ENCODE results near the gene ART5. TPM values are rescaled to one million over a fixed set of nuclear protein-coding genes. Genes with fewer than 3 reads are reported as not detected.

Gene ART5
- total and polyA plus RNA-seq, 8 donors, result 0.24 to 2.2 (median 1.3) TPM

DNA sequence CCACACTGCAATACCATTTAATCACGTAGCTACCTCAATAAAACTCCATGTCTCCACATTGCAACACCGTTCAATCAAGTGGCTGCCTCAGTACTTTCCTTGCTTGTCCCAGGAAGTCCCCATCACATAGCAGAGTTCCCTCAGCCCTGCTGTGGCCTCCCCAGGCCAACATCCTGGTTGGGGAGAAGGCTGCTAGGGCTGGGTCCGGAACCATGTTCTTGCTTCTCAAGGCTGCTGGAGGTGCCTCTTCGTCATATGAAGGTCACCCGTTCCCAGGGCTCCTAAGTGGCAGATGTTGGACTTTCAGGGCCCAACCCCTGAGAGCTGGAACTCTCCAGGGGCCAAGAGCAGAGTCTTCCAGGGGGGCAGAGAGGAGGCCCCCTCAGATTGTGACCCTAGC lies 3.3 kb downstream of the ART5 start:
- no peak overlapping the region for H3K27ac ChIP-seq
- ATAC-seq (no peak), DNase-seq (no peak)
- H3K27me3 ChIP-seq, result peaks cover 0 to 24% of the 10 kb centered on the region in 2 donors
- H3K4me3 ChIP-seq, result no peak overlapping the region
- intact Hi-C loops (cut with DNase I), result no loop called here
- TF ChIP-seq, protein P1, sequence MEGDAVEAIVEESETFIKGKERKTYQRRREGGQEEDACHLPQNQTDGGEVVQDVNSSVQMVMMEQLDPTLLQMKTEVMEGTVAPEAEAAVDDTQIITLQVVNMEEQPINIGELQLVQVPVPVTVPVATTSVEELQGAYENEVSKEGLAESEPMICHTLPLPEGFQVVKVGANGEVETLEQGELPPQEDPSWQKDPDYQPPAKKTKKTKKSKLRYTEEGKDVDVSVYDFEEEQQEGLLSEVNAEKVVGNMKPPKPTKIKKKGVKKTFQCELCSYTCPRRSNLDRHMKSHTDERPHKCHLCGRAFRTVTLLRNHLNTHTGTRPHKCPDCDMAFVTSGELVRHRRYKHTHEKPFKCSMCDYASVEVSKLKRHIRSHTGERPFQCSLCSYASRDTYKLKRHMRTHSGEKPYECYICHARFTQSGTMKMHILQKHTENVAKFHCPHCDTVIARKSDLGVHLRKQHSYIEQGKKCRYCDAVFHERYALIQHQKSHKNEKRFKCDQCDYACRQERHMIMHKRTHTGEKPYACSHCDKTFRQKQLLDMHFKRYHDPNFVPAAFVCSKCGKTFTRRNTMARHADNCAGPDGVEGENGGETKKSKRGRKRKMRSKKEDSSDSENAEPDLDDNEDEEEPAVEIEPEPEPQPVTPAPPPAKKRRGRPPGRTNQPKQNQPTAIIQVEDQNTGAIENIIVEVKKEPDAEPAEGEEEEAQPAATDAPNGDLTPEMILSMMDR (IDR thresholded peaks at IDR 0.05), result no peak
- H3K36me3 ChIP-seq, result no peaks in the 10 kb centered on the region
- H3K9me3 ChIP-seq, result no peaks in the 10 kb centered on the region
- H3K4me1 ChIP-seq, result peaks cover 13 to 15% of the 10 kb centered on the region in 2 donors

DNA sequence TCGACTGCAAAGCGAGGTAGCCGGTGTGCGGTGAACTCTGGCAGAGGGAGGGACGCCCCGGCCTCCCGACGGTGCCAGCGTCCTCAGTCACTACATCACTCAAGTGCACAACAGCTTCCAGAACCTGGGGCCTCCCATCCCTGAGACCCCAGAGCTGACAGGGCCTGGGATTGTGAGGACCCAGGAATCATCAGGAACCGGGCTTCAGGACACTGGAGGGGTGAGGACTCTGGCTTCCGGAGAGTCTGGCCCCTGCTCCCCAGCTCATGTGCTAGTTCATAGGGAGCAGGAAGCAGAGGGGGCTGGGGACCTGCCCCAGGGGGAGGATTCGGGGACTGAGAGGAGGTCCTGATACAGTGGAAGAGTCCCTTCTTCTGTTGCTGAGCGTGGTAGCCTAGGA lies 4.6 kb downstream of the ART5 start:
- Histone ChIP-seq H3K27me3 (peaks cover 0 to 11% of the 10 kb centered on the region in 2 donors), H3K9me3 (no peaks in the 10 kb centered on the region), H3K36me3 (no peaks in the 10 kb centered on the region), H3K4me3 (no peak overlapping the region), H3K4me1 (peaks cover under 1 to 2% of the 10 kb centered on the region in 2 donors), H3K27ac (no peak overlapping the region)
- ATAC-seq (no peak), DNase-seq (no peak)
- TF ChIP-seq, protein P1 (IDR thresholded peaks at IDR 0.05), result no peak
- intact Hi-C loops (cut with DNase I), result no loop called here

GRCh38 chr11:3635641-3636375 lies 6.0 kb downstream of the ART5 start:
- H3K4me1 ChIP-seq, result no peaks in the 10 kb centered on the region
- ATAC-seq, result no peak
- DNase-seq, result no peak
- TF ChIP-seq, protein P1 (IDR thresholded peaks at IDR 0.05), result no peak
- H3K4me3 ChIP-seq, result no peak overlapping the region
- no peaks in the 10 kb centered on the region for H3K27me3 ChIP-seq
- no peak overlapping the region for H3K27ac ChIP-seq
- no peaks in the 10 kb centered on the region for H3K36me3 ChIP-seq
- no peaks in the 10 kb centered on the region for H3K9me3 ChIP-seq
- intact Hi-C loops (cut with DNase I), result no loop called here

DNA sequence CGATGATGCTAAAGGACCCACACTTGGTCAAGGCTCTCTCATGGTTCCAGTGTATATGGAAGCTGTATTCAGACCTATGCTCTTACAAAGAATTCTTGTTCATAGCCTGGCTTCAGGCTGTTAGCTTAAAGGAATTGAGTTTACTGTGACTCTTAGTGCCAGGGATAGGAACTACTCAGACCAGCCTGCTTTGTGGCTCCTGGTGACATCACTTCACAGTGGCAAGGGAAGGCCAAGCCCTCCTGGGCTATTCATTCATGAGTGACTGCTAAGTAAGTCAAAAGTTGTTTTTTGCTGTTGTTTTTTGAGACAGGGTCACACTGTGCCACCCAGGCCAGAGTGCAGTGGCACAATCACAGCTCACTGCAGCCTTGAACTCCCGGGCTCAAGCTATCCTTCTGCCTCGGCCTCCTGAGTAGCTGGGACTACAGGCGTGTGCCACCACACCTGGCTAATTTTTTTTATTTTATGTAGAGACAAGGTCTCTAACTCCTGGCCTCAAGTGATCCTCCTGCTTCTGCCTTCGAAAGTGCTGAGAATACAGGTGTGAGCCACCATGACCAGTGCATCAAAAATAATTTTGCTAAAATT lies 9.6 kb downstream of the ART5 start:
- no peaks in the 10 kb centered on the region for H3K36me3 ChIP-seq
- H3K27me3 ChIP-seq, result no peaks in the 10 kb centered on the region
- no peaks in the 10 kb centered on the region for H3K9me3 ChIP-seq
- DNase-seq (peak in 1 of 4 donors; percentile 3), ATAC-seq (no peak)
- no peaks in the 10 kb centered on the region for H3K4me1 ChIP-seq
- TF ChIP-seq, protein P1 (IDR thresholded peaks at IDR 0.05), result no peak
- H3K27ac ChIP-seq, result no peak overlapping the region
- intact Hi-C loops (cut with DNase I), result no loop called here
- H3K4me3 ChIP-seq, result no peak overlapping the region

DNA sequence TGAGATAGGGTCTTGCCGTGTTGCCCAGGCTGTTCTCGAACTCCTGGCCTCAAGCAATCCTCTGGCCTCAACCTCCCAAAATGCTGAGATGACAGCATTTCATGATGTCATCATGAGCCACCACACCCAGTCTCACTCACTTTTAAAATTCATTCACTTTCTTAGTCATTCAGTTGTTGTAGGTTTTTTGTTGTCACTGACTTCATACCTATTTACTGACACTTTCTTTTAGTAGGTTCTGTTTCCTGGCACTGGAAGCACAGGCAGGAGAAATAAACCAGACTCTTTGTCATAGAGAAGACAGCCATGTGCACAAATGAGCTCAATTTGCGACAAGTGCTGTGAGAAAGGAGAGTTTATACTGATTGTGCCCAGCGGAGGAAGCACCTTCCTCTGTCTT lies 10.5 kb downstream of the ART5 start:
- ATAC-seq, result no peak
- intact Hi-C loops (cut with DNase I), result no loop called here
- no peaks in the 10 kb centered on the region for H3K9me3 ChIP-seq
- no peak overlapping the region for H3K4me3 ChIP-seq
- no peak overlapping the region for H3K27ac ChIP-seq
- H3K4me1 ChIP-seq, result no peaks in the 10 kb centered on the region
- TF ChIP-seq, protein P1 (IDR thresholded peaks at IDR 0.05), result no peak
- no peaks in the 10 kb centered on the region for H3K27me3 ChIP-seq
- no peaks in the 10 kb centered on the region for H3K36me3 ChIP-seq
- no peak for DNase-seq
